ENCODE results near the gene GPR143. TPM values are rescaled to one million over a fixed set of nuclear protein-coding genes. Genes with fewer than 3 reads are reported as not detected.
"Not testable (repeated sequence)": the region's sequence is repeated elsewhere in the genome, so short reads cannot be mapped to it uniquely, and the experiment has no call there.

GPR143 gene
- polyA plus RNA-seq, 1 experiment = 0.10 TPM

DNA sequence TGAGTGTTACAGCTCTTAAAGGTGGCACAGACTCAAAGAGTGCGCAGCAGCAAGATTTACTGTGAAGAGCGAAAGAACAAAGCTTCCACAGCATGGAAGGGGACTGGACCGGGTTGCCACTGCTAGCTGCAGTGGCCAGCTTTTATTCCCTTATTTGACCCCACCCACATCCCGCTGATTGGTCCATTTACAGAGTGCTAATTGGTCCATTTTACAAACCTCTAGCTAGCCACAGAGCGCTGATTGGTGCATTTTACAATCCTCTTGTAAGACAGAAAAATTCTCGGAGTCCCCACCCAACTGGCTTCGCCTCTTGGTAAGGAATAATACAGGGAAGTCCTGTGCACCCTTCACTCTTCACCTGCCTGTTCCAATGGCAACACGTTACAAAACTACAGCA lies 18.7 kb upstream of the GPR143 start:
- Histone ChIP-seq H3K9me3 (ENCODE audit: control insufficient read depth, insufficient read depth, low read length) (no peaks in the 10 kb centered on the region), H3K27ac (ENCODE audit: low read depth, low read length) (no peak overlapping the region), H3K4me3 (ENCODE audit: low read depth, low read length) (no peak overlapping the region), H3K27me3 (ENCODE audit: control insufficient read depth, insufficient read depth, low read length) (peaks cover 17% of the 10 kb centered on the region)
- CTCF ChIA-PET = no interaction called here
- no peak for DNase-seq (ENCODE audit: low read depth, low spot score)
- POLR2A ChIA-PET = no interaction called here
- TF ChIP-seq, protein P1, sequence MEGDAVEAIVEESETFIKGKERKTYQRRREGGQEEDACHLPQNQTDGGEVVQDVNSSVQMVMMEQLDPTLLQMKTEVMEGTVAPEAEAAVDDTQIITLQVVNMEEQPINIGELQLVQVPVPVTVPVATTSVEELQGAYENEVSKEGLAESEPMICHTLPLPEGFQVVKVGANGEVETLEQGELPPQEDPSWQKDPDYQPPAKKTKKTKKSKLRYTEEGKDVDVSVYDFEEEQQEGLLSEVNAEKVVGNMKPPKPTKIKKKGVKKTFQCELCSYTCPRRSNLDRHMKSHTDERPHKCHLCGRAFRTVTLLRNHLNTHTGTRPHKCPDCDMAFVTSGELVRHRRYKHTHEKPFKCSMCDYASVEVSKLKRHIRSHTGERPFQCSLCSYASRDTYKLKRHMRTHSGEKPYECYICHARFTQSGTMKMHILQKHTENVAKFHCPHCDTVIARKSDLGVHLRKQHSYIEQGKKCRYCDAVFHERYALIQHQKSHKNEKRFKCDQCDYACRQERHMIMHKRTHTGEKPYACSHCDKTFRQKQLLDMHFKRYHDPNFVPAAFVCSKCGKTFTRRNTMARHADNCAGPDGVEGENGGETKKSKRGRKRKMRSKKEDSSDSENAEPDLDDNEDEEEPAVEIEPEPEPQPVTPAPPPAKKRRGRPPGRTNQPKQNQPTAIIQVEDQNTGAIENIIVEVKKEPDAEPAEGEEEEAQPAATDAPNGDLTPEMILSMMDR (IDR thresholded peaks at IDR 0.05; ENCODE audit: low read depth, low read length) = no peak

GRCh38 chrX:9781941-9782340 lies 16.3 kb upstream of the GPR143 start:
- ChIA-PET CTCF (interaction anchor here (1.9 kb wide), 1 partner anchor 338 kb away, joined by 4 read pairs; no protein-coding TSS in a partner anchor), POLR2A (no interaction called here)
- Histone ChIP-seq H3K27ac (ENCODE audit: low read depth, low read length) (no peak overlapping the region), H3K9me3 (ENCODE audit: control insufficient read depth, insufficient read depth, low read length) (no peaks in the 10 kb centered on the region), H3K4me3 (ENCODE audit: low read depth, low read length) (no peak overlapping the region), H3K27me3 (ENCODE audit: control insufficient read depth, insufficient read depth, low read length) (peaks cover 11% of the 10 kb centered on the region)
- no peak for DNase-seq (ENCODE audit: low read depth, low spot score)
- TF ChIP-seq, protein P1 (IDR thresholded peaks at IDR 0.05; ENCODE audit: low read depth, low read length) = no peak

DNA sequence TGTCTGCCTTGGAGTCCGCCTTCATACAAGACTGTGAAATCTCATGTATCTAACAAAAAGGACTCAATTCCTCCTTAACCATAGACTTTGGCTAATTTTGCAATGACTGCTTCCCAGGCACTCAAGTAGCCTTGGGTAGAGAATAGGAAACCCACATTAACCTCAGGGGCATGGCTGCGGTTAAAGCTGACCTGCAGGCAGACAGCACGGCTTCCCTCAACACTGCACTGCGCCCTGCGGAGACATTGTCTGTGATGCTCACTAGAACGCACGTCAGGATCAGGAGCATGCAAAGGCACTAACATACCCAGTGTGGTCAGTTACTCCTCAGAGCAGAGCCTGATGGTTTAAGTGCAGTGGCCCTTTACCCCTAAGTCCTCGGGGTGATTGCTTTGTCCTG lies 10.3 kb upstream of the GPR143 start:
- Histone ChIP-seq H3K27me3 (ENCODE audit: control insufficient read depth, insufficient read depth, low read length) (peaks cover 3% of the 10 kb centered on the region), H3K4me3 (ENCODE audit: low read depth, low read length) (no peak overlapping the region), H3K27ac (ENCODE audit: low read depth, low read length) (no peak overlapping the region), H3K9me3 (ENCODE audit: control insufficient read depth, insufficient read depth, low read length) (no peaks in the 10 kb centered on the region)
- TF ChIP-seq, protein P1 (IDR thresholded peaks at IDR 0.05; ENCODE audit: low read depth, low read length) = no peak
- ChIA-PET POLR2A (no interaction called here), CTCF (no interaction called here)
- no peak for DNase-seq (ENCODE audit: low read depth, low spot score)

GRCh38 chrX:9772943-9773342 lies 7.3 kb upstream of the GPR143 start:
- POLR2A ChIA-PET = no interaction called here
- CTCF ChIA-PET = interaction anchor here (0.6 kb wide), 1 partner anchor 65 kb away, joined by 4 read pairs; no protein-coding TSS in a partner anchor
- Histone ChIP-seq H3K27me3 (ENCODE audit: control insufficient read depth, insufficient read depth, low read length) (peaks cover 3% of the 10 kb centered on the region), H3K4me3 (ENCODE audit: low read depth, low read length) (no peak overlapping the region), H3K9me3 (ENCODE audit: control insufficient read depth, insufficient read depth, low read length) (no peaks in the 10 kb centered on the region), H3K27ac (ENCODE audit: low read depth, low read length) (no peak overlapping the region)
- TF ChIP-seq, protein P1 (IDR thresholded peaks at IDR 0.05; ENCODE audit: low read depth, low read length) = no peak
- DNase-seq (ENCODE audit: low read depth, low spot score) = no peak

- Histone ChIP-seq H3K4me3 (ENCODE audit: low read depth, low read length) (no peak overlapping the region), H3K27me3 (ENCODE audit: control insufficient read depth, insufficient read depth, low read length) (peaks cover 9% of the 10 kb centered on the region), H3K9me3 (ENCODE audit: control insufficient read depth, insufficient read depth, low read length) (no peaks in the 10 kb centered on the region), H3K27ac (ENCODE audit: low read depth, low read length) (no peak overlapping the region)
- ChIA-PET POLR2A (no interaction called here), CTCF (no interaction called here)
- no peak for DNase-seq (ENCODE audit: low read depth, low spot score)
- TF ChIP-seq, protein P1 (IDR thresholded peaks at IDR 0.05; ENCODE audit: low read depth, low read length) = no peak
Observed at GRCh38 chrX:9770319-9770718, 4.7 kb upstream of the GPR143 start.

DNA sequence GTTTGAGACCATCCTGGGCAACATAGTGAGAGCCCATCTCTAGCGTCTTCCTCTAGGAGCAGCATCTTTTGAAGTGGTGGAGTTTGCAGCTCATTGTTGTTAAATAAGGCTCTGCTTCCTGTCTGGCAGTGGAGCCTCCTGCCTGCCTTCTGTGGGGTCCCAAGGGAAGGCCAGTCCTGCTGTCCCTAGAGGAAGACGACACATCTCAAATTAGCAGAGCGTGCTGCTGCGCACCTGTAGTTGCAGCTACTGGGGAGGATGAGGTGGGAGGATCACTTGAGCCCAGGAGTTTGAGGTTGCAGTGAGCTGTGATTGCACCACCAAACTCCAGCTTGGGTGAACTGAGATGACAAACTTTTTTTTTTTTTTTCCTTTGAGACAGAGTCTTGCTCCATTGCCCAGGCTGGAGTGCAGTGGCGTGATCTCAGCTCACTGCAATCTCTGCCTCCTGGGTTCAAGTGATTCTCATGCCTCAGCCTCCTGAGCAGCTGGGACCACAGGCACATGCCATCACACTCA lies 2.7 kb upstream of the GPR143 start:
- CTCF ChIA-PET; DNase-seq (ENCODE audit: low read depth, low spot score); H3K4me3 ChIP-seq (ENCODE audit: low read depth, low read length); H3K9me3 ChIP-seq (ENCODE audit: control insufficient read depth, insufficient read depth, low read length); H3K27me3 ChIP-seq (ENCODE audit: control insufficient read depth, insufficient read depth, low read length); H3K27ac ChIP-seq (ENCODE audit: low read depth, low read length); POLR2A ChIA-PET: not testable (repeated sequence)

Measured in AG04450 (cell line).